Femur (tissue), 1 donor: ENCODE measurements around the gene TBCA.
"Not testable (repeated sequence)": the region's sequence is repeated elsewhere in the genome, so short reads cannot be mapped to it uniquely, and the experiment has no call there.

ENCODE experiments used
- DNase-seq: peaks from one replicate; pipeline ENCODE4 v3.0.0-alpha.2; 2017

Gene TBCA

DNA sequence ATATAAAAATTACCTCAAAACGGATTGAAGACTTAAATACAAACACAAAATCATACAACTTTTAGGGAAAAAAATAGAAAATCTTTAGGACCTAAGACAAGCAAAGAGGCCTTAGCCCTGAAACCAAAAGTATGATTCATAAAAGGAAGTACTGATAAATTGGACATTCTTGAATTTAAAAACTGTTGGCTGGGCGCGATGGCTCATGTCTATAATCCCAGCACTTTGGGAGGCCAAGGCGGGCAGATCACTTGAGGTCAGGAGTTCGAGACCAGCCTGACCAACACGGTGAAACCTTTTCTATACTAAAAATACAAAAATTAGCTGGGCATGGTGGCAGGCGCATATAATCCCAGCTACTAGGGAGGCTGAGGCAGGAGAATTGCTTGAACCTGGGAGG is 76.6 kb downstream of the TBCA start:
- not testable (repeated sequence) for DNase-seq

DNA sequence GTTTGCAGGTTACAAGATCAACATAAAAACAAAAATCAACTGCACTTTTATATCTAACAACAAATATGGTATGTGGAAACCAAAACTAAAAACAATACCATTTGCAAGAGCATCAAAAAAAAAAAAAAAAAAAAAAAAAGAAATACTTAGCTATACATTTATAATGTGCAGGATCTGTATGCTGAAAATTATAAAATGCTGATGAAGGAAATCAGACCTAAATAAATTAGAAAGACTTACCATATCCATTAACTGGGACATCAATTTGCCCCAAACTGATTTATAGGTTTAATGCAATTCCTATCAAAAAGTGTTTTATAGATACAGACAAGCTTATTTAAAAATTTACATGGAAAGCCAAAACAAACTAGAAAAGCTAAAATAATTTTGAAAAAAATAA is 77.2 kb downstream of the TBCA start:
- DNase-seq, result no peak

DNA sequence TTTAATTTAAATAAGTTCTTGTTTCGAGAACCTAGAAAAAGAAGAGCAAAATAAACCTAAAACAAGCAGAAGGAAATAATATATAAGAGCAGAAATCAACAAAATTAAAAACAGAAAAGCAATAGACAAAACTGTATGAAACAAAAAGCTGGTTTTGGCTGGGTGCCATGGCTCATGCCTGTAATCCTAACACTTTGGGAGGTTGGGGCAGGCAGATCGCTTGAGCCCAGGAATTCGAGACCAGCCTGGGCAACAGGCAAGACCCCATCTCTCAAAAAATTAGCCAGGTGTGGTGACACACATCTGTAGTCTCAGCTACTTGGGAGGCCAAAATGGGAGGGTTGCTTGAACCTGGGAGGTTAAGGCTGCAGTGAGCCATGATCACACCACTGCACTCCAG is 78.4 kb downstream of the TBCA start:
- no peak for DNase-seq

DNA sequence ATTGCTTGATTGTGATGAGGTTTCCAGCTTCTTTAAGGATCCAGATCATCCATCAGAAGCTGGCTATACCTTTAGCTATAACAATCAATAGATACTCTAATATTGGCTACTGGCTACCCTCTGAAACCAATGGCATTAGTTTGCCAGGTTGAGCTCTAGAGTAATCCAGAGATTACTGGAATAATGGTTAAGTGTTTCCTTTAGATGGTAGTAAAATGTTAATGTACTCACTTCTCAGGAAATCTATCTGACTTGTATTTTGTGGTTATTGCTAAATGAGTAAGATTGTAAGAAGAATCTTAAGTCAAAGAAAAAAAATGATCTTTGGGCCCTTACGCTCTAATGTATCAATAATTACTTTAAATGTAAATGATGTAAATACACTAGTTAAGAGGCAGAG is 80.0 kb downstream of the TBCA start:
- DNase-seq, result no peak

DNA sequence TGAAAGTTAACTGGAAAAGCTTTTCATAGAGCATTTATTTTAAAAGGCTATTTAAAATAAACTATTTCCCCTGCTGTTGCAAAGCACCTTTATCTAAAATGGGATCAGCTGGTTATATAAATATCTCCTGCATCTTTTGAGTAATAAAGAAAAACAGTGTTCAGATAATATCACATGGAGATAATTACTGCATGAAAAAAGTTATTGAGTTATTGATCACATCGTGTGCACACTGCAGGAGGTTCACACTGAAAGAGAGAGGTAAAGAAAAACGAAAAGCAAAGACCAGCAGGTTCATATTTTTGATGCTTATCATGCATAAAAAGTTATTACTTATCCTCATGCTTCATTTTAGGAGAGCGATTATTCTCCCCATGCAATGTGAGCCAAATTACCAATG is 82.2 kb downstream of the TBCA start:
- no peak for DNase-seq

DNA sequence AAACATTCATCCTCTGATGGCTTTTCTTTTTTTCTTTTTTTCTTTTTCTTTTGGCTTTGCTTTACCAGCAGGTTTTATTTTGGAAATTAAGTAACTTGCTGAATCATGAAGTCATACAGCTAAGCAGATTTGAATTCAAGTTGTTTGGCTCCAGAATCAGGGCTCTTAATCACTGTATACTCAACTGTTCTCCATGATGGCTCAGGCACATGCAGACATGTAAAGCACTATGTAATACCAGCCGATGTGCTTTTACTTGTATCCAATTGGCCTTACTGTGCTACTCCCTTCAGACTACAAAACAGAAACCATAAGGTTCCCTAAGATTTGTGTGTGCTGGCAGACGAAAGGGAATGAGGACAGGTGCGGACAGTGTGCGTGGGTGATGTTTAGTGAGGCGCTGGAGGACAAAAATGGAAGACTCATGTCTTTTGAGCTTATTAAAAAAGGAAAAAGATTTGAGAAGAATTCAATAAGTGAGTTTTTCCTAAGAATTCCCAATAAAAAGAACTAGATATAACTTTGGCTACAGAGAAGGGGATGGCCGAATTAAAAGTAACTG is 92.9 kb downstream of the TBCA start:
- no peak for DNase-seq

DNA sequence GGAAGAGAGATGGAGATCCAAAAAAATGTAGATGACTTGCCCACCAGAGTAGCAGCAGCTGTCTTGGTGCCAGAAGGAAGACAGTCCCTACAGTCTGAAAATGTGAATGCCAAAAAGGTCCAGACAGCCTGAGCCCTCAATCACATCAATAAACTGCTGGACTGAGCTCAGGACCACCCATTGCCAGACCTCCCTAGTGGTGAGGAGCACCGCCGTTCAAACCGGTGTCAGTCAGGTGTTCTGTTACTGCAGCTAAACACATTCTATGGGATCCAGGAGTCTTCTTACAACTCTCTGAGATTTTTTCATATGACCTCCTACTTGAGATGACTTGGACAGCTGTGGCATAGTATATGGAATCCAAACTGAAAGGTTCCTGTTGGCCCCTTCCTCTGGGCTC is 105.6 kb downstream of the TBCA start:
- no peak for DNase-seq

DNA sequence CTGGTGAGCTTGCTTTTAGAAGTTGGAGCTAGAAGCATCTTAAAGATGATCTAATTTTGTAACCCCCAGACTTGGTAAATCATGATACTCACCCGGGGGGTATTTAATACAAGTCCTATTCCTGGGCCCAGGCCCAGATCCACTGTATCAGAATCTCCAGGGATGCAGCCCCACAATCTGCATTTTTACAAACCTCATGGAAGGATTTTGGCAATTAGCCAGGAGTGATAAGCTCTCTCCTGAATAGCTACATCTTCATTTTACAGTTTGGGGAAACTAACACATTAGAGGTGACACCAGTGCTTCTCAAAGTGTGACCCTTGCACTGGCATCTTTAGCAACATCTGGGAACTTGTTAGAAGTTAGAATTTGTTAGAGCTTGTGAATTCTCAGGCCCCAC is 106.5 kb downstream of the TBCA start:
- no peak for DNase-seq

DNA sequence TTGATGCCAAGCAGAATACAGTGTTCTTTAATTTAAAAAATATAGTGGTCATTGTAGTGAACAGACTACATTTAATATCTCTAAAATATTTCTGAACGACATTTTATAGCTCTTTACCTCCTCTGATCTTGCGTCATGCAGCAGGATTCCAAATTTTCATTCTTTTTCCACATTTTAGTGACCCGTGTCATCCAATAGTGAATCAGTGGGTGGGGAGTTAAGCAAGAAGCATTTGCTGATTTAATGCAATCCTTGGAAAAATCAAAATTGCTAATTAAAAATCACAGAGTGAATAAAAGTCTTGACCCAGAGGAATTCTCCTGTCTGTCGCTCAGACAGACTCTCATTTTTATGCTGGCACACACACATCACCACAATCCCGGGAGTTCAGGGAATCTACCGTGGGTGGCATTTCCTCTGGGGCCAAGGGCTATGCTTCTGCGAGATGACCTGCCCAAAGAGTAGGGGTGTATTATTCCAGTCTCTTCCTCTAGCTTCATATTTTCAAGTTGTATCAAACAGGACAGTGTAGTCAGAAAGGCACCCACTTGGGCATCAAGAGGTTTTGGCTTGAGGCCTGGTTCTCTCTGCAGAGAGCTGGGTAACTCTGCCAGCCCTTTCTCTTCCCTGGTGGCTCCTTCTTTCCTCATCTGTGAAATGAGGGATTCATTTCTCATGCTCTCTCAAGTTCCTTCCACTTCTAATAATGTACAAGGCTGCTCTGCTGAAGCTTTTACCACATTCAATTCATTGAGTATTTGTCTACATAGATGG is 112.9 kb downstream of the TBCA start:
- DNase-seq, result no peak

DNA sequence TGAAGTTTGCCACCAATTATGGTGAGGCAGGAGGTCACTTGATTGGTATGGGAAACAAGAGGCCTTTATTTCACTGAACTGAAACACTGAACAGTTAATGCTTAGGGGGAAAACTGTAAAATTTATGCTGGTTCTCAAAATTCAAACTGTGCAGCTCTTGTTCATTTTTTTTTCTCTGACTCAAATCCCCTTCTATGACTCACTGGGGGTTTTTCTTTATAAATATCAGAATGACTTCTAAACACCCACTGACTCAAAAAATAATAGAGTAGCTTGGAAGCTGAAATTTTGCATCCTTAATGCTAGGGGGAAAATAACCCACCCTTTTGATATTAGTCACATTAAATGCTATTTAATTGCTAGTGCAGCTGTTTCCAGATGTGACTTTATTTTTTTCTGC is 113.5 kb downstream of the TBCA start:
- DNase-seq, result no peak

DNA sequence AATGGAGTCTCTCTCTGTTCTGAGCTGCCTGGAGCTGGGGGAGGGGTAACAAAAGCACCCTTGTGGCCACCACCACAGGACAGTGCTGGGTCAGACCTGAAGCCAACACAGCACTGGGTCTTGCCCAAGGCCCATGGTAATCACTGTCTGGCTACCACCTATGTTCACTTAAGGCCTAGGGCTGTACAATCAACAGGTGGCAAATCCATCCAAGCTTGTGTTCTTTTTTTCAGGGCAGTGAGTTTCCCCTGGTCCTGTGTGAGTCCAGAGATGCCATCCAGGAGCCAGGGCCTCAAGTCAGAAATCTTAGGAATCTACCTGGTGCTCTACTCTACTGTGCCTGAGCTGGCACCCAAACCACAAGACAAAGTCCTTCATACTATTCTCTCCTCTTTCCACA is 117.5 kb downstream of the TBCA start:
- no peak for DNase-seq

DNA sequence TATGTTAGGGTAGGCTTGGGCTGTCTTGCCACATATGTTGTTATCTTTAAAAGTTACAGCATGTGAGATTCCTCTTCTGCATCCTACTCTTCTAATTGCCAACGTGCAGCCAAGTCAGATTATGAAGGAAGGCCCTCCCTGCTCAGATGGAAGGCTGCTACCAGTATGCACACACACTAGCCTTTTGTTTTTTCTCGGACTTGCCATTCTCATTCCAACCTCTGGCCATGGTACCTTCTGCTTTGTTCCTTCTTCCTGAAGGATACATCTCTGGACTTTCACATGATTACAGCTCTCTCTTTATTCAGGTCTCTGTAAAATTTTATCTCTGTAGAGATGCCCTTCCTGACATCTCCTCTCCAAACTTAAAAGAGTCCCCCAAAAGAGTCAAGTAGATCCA is 124.8 kb downstream of the TBCA start:
- no peak for DNase-seq

DNA sequence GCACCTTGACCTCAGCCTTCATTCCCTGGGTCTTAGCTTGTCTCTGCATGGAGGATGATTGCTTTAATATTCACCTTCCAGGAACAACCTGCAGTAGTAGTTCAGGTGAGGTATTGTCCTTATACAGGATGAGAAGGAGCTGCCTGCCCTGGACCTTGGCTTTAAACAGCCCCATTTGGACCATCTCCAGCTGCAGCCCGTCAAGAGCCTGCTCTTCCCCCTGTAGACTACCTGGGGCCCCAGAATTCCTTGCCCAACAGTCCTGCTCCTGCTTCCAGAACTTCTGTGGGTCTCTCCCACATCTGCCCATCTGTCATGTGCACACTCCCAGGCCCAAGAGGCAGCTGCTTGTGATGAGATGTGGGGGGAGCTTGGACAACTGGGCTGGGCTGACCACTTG is 125.5 kb downstream of the TBCA start:
- no peak for DNase-seq

DNA sequence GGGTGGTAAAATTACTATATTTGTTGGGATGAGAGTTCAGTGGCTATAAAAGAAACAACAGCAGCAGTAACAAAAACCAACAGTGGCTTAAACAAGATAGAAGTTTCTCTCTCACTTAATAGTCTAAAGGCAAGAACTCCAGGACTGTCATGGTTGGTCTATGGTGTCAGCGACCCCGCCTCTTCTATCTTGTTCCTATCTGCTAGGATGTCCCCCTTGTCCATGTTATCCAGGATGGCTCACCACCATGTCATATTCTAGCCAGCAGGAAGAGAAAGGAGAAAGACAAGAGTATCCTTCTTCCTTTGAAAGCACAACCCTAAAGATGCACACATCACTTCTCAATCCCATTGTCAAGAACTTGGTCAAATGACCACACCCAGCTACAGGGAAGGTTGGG is 126.4 kb downstream of the TBCA start:
- no peak for DNase-seq

DNA sequence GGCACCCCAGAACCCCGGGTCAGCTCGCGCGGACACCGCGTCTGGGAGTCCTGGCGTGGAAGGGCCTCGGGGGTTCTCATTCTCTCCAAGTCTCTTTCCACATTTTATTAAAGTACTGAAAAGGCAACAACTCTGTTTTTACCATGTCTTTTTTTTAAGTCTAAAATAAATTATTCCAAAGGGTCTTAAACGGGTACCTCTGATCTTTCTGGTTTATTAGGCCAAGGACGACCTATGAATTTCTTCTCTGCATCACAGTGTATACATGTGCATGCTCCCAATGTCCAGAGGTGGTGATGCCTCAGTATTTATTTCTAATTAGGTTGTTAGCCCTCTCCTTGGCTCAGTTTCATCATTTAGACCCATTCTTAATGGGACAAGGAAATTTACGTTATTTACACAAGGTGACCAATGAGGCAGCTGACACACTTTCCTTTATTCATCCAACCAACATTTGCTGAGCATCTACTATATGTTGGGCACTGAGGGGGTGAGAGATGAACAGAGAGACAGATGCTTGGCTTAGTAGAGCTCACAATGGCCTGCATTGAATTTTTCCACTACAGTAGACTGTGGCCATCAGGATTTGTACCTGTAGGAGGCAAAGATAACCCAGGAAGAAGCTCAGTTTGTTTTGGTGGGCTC is 130.0 kb downstream of the TBCA start:
- DNase-seq, result no peak

DNA sequence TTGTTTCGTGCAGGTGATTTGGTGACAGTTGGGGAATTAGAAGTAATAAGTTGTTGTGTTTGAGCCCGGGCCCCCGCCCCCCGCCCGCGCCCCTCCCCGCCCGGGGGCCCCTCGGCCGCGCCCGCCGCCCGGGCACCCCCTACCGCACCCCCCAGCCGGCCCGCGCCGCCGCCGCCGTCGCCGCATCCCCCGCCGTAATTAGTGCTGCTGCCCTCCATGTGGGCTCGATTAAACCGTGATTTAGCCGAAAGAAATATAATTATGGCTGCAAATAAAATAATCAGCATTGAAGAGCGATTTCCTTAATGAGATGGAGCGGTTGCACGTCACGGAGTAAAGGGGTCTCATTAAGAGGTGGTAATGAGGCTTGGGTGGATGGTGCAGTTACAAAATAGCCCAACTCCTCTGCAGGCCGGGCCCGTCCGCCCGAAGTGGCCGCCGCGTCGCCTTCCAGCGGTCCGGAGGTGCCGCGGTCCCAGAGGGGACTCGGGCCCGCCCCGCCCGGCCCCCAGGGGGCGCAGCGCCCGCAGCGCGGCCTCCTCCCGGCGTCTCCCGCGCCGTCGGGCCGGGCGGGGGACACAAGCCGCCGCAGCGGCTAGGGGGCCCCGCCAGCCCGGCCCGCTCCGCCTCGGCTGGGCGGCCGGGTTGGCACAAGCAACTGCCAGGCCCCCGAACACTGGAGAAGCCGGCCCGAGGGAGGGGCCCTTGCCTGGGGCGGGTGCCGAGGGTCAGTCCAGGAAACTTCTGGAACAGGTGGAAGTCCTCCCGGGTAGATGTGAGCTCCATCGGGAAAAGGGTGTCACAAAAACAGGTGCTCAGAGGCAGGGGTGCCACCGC is 130.8 kb downstream of the TBCA start:
- DNase-seq, result no peak

DNA sequence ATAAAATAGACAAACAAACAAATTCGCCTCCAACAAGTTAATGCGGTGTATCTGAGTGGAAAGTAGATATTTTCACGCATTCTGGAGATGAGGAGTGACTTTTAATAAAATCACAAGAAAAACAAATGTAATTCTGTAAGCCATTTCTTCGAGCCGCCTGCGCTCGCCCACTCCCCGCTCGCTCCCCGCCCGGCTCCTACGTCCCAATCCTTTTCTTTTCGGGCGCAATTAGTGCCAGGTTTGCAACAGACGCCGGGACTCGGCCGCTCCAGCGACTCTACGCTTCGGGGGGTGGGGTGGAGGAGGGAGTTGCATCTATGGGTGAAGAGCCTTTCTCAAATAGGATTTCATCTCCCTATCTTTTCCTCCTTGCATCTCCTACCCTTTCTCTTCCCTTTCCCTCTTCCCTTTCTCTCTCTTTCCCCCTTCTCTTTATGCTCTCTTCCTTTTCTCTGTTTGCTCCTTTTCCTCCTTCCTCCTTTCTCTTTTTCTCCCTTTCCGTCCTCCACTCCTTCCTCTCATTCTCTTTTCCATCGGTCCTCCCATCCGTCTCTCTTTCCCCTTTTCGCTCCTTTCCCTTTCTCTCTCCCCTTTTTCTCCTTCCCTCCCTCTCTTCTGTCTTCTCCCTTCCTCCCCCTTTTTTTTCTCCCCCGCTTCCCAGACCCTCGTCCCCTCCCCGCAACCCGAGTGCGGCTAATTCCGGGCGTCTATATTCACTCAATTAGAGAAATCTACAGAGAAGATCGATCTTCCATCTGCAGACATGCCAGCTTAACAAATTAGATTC is 131.6 kb downstream of the TBCA start:
- DNase-seq, result no peak

DNA sequence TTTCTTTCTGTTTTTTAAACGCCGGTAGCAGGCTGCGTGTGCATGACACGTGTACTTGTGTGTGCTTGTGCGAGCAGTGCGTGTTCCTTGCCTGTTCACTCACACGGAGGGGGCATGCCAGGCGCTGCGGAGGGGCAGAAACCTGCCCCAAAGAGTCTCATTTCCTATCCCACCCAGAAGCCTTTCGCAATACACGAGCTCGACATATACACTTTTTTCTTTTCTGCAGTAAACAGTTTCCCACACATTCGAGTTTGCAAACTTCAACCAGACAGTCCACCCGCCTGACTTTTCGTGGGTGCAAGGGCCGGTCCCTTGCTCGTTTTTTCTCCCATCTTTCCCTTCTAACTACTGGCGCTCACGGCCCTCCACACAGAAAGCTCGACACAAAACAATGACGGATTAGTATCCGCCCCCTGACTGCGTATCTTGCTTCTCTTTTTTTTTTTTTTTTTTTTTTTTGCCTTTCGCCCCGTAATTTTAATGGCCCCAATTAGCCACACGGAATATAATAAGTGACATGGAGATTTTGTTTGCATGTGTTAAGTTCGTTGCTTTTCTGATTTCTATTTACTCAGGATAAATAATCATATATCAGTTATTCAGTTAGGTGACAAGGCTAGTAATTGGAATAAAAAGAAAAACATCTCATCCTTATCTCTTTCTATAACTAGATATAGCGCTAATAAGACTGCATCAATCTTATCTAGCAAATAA is 132.3 kb downstream of the TBCA start:
- DNase-seq, result no peak

DNA sequence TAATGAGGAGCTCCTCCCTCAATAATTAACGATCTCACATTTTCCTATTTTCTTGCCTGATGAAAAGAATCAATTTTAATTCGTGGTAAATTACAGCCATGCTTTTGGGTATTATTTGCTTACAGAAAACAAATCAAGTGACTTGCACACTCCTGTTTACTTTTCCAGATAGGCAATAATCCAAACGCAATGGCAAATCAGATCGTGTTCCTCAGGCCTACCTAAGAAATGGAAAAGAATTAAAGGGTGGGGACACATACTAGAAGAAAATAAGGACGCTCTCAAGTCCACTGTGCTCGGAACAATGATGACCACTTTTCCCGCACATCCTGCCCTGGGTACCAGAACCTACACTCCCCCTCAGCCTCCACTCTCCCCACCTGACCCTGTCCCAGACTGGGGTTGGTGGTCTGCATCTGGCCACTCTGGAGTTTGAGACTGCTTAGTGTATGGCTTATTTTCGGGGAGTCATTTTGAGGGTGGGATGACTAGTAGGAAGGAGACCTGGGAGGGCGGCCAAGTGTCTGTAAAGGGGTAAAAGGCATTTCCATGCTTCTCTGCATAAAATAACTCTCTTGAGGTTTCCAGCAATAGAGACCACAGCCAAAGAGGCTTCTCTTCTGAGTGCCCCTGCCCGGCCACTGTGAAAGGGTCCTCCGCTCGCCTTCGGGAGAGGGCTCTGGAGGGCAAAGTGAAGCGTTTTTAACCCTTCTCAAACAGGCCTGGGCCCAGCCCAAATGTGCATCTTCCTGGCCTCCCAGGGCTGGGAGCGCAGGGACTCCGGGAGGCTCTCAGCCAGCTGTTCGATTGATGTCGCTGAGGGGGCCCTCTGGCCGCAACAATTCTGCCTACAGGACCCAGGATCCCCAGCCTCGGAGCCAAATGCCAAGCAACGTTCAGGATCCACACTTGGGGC is 133.1 kb downstream of the TBCA start:
- no peak for DNase-seq

DNA sequence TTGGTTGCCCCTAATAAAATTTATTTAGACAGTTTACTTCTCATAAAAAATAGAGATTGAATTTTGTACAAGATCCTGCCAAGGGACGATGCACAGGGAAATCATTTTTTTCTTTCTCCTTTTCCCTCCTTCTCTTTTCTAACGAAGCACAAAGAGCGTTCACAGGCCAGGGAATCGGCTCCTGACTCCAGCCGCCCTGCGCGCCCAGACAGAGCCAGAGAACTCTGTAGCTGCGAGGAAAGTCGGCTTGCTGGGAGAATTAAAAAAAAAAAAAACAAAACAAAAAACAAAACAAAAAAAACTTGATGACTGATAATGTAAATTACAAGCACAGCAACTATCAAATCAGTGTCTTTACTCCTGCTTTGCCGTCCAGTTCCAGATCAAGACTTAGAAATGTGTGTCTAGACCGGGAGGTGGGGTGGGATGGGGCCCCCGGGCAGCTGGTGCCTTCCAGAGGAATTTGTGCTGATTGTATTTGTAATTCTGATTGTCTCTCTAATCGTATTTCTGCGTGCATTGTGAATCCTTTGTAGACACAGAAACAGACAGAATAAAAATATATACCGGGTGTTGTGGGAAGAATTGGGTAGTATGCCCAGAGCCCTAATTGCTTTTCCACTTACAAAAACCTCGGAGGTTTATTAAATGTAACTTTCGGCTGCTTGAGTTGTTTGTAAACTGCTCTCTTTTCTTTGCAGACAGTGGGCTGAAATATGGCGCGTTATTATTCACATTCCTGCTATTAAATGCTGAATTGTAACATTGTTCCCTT is 134.0 kb downstream of the TBCA start:
- no peak for DNase-seq
